K562 treated with DMSO at 1 percent for 4 hours (cell line): ENCODE results near the gene PPM1F. TPM values are rescaled to one million over a fixed set of nuclear protein-coding genes. Genes with fewer than 3 reads are reported as not detected.

Experiments used
- total RNA-seq: library from RNA; unstranded; fragments of 300-600 nt; gene quantifications from 2 replicates; pipeline ENCODE4 v1.2.3, GENCODE V29; 2022; ENCODE audit not compliant: insufficient read depth

PPM1F gene
- 82.2 and 83.8 TPM in 2 replicates for total RNA-seq

GRCh38 chr22:21952586-21953571 lies at the start of gene PPM1F:
PPM1F (minus strand) TSS chr22:21952848; CDS start chr22:21946048, 6,800 bp downstream.

DNA sequence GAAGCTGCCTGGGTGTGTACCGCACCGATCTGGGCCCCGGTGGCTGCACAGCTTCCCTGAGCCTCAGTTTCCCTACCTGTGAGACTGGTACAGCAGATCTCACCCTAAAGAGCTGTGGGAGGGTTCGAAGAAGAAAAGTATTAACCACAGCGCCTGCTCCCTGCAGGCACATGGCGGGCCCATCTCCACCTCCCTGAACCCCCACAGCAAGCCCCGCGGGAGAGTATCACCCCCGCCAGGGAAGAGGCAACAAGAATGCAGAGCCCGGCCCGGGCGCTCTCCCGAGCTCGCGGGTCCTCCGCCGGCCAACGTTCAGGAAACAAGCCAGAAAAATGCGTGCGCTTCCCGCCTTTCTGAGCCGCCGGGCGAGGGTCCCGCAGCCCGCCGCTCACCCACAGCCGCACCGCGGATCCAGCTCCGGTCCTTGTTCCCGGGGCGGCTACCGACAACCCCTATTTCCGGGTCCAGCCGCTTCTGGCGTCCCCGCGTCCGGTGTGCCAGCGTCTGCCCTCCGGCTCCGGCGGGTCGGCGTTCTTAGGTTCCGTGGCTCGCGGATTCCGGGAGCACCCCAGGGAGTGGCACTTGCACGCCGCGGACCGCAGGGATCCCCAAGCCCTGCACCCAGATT lies 29.8 kb upstream of the PPM1F start, which contains the start of gene TOP3B:
Gene TOP3B, minus strand, starts transcription at position 450 of the 628 bp plus-strand sequence. CDS start 7,078 bp downstream, outside the sequence.

Other genes starting within 250 kb of the PPM1F start
- 2.2 and 7.5 TPM in 2 replicates for gene YPEL1, start 217.1 kb downstream of the PPM1F start, total RNA-seq
- 239 and 265 TPM in 2 replicates for gene MAPK1, start 85.2 kb downstream of the PPM1F start, total RNA-seq
- 178 and 231 TPM in 2 replicates for gene TOP3B, start 29.9 kb upstream of the PPM1F start, total RNA-seq